Hematopoietic multipotent progenitor cell (in vitro differentiated cells): ENCODE results near the gene OPHN1. TPM values are rescaled to one million over a fixed set of nuclear protein-coding genes. Genes with fewer than 3 reads are reported as not detected.
A peak's percentile ranks its signal among the peaks of the same experiment; 100 is the strongest.
"Not testable (repeated sequence)": the region's sequence is repeated elsewhere in the genome, so short reads cannot be mapped to it uniquely, and the experiment has no call there.

ENCODE experiments used
- DNase-seq, 3 donors: peaks; one replicate each; pipeline ENCODE4 v3.0.0-alpha.2; 2011 to 2015; ENCODE audit warnings: low read depth in 2 of 3, low spot score in 2 of 3
- total RNA-seq: library from RNA; depleted of rRNA; stranded (reverse); fragments of >200 nt; gene quantifications from one replicate; pipeline ENCODE4 v1.2.3, GENCODE V29; 2012

OPHN1 gene
- total RNA-seq, 1 donor = 2.4 TPM

DNA sequence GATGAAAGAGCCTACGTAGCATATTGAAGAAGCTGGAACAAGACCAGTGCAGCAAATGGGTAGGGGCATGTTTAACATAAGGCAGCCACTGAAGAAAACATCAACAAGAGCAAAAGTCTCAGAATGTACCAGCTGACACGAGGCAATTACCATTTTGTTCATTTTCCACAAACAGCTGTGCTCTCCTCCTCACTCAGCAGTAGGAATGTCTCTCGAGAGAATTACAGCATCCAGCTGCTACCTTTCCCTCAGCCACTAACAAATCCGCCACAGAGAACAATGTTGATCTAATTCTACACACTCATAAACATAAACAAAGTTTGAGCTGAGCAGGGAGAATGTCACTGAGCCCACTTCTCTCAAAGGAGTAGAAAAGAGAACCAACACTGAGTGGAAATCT lies 68.0 kb downstream of the OPHN1 start:
- no peak for DNase-seq

DNA sequence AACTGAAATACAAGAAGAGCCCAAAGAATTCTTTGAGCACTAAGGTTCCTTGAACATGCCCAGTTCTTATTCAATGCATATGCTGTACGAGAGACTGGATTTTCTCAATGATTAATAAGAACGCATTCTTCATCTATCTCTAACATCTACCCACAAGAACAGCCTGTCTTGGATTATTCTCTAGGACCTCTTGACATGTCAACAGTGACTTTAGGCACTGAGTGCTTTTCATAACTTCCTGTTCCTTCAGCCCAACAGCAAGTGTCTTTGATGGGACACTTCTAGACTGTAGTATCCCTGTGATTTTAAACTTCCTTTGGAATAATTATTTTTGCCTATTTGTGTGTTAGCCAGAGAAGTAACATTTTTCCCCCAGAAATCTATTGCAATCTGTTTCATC lies 69.3 kb downstream of the OPHN1 start:
- DNase-seq = no peak

DNA sequence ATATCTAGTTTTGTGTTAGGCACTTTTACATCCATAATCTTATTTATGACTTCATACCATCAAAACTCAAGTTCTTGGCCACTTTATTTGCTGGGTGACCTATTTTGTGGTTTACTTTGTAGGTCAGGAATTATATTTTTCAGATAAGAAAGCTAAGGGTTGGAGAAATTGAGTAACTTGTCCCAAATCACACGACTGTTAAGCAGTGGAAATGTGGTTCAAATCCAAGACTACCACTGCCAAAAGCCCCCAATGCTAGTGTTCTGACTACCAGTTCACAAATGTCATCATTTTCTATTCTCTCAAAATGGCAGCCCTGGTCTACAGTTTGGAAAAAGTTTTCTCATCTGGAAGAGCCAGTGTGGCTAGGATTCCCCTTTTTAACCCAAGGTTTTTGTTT lies 74.6 kb downstream of the OPHN1 start:
- DNase-seq = no peak

DNA sequence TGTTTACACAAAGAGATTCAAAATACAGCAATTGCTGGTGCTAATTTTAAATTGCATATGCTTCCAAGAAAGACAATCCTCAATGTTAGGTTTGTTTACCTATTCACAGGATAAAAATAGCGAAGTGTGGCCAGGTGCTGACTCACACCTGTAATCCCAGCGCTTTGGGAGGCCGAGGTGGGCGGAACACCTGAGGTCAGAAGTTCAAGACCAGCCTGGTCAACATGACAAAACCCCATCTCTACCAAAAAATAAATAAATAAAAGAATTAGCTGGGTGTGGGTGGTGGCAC lies 77.7 kb downstream of the OPHN1 start:
- DNase-seq = no peak

GRCh38 chrX:68354879-68355628 lies 78.2 kb downstream of the OPHN1 start:
- DNase-seq = no peak

GRCh38 chrX:68345025-68345424 lies 88.3 kb downstream of the OPHN1 start:
- no peak for DNase-seq

DNA sequence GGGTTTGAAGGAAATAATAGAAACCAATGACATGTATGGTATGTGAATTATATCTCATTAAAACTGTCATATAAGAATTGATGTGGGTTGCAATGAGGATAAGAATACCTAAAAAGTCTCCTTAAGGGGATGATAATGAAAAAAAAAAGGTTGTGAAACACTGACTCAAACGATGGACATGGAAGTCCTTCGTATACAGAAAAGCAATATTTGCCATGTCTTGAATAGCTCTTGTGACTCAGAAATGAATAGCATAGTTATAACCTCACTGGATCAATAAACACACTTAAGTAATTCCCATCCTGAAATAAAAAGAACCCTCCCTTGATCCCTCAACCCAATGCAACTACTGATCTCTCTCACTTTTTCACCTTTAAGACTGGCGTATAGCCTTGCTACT lies 89.7 kb downstream of the OPHN1 start:
- DNase-seq = no peak

GRCh38 chrX:68332201-68332731 lies 101.0 kb downstream of the OPHN1 start:
- no peak for DNase-seq

DNA sequence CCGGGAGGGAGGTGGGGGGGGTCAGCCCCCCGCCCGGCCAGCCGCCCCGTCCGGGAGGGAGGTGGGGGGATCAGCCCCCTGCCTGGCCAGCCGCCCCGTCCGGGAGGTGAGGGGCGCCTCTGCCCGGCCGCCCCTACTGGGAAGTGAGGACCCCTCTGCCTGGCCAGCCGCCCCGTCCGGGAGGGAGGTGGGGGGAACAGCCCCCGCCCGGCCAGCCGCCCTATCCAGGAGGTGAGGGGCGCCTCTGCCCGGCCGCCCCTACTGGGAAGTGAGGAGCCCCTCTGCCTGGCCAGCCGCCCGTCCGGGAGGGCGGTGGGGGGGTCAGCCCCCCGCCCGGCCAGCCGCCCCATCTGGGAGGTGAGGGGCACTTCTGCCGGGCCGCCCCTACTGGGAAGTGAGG lies 106.5 kb downstream of the OPHN1 start:
- not testable (repeated sequence) for DNase-seq

- DNase-seq = peak in 2 of 3 donors; percentile 0 to 22
These were observed 125.5 kb downstream of the OPHN1 start for GRCh38 chrX:68307769-68308168.

DNA sequence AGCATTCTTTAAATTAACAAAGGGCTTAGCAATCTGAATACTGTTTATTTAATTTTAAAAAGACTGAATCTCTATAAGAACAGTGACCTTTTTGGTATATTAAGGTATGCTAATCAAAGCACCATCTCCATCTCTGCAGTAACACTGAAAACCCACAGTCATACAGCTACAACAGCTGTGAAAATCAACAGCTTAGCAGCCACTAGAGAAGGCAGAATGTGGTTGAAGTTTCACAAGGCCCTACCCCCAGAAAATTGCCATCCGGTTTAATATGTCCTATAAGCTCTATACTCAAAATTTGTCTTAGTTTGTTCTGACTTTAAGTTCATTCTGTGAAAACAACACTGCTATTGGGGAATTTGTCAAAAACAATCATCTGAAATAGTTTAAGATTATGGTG lies 128.7 kb downstream of the OPHN1 start:
- DNase-seq = no peak

- DNase-seq = no peak
These were observed 133.4 kb downstream of the OPHN1 start for GRCh38 chrX:68299898-68300297.

DNA sequence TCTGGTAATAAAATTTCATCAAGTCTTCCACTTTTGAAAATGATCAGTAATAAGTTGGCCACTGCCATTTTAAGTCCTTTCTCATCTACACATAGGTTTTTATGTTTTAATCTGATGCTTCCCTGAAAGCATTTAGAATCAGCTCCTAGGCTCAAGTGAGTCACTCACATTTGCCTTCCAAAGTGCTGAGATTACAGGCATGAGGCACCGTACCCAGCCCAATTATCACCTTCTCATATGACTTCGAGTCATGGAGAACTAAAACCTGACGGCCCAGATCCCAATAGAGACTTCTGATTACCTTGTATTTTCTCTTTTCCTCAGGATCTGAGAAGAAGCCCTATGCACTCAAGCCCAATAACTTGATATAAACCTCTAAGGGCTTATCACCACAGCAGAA lies 140.8 kb downstream of the OPHN1 start:
- no peak for DNase-seq

- no peak for DNase-seq
These were observed 145.2 kb downstream of the OPHN1 start for GRCh38 chrX:68288127-68288526.

- no peak for DNase-seq
These were observed 145.9 kb downstream of the OPHN1 start for GRCh38 chrX:68287419-68287818.

GRCh38 chrX:68286980-68287379 lies 146.3 kb downstream of the OPHN1 start:
- DNase-seq = no peak

DNA sequence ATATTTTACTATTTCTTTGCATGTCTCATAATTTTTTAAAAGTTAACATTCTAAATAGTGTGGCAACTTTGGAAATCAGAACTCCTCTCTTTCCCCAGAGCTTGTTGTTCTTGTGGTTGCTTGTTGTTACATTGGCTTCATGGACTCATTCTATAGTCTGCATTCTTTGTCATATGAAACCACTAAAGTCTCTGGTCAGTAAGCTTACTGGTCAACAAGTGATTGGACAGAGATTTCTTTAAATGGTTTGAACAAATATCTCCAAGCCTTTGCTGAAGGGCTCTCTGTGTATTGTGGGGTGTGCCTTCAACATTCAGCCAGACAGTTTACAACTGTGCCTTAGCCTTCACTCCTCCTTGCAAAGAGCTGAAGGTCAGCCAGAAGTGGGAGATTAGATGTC lies 147.2 kb downstream of the OPHN1 start:
- DNase-seq = no peak

DNA sequence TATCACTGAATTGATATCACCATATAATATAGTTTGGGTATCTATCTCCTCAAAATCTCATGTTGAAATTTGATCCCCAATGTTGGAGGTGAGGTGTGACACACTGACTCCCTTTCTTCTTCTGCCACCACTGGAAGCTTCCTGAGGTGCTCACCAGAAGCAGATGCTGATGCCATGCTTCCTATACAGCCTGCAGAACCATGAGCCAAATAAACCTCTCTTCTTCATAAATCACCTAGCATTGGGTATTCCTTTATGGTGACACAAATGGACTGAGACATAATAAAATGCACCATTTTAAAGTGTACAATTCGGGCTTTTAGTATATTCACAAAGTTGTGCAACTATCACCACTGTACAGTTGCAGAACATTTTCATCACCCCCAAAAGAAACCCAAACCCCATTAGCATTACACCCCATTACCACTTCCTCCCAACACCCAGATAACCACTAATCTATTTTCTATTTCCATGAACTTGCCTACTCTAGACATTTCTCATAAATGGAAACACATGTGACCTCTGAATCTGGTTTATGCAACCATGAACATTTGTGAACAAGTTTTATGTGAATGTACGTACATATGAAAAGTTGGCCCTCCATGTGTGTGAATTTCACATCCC lies 148.9 kb downstream of the OPHN1 start:
- DNase-seq = no peak

DNA sequence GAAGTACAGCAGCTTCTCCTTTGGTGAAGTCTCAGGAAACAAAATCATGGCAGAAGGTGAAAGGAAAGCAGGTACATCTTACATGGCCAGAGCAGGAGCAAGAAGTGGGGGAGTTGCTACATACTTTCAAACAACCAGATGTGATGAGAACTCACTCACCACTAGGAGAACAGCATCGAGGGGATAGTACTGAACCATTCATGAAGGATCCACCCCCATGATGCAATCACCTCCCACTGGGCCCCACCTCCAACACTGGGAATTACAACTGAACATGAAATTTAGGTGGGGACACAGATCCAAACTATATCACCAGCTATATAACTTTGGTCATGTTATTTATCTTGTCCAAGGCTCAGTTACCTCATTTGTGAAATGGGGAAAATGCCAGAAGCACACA lies 159.4 kb downstream of the OPHN1 start:
- no peak for DNase-seq

- not testable (repeated sequence) for DNase-seq
These were observed 168.5 kb downstream of the OPHN1 start for GRCh38 chrX:68264793-68265192.

DNA sequence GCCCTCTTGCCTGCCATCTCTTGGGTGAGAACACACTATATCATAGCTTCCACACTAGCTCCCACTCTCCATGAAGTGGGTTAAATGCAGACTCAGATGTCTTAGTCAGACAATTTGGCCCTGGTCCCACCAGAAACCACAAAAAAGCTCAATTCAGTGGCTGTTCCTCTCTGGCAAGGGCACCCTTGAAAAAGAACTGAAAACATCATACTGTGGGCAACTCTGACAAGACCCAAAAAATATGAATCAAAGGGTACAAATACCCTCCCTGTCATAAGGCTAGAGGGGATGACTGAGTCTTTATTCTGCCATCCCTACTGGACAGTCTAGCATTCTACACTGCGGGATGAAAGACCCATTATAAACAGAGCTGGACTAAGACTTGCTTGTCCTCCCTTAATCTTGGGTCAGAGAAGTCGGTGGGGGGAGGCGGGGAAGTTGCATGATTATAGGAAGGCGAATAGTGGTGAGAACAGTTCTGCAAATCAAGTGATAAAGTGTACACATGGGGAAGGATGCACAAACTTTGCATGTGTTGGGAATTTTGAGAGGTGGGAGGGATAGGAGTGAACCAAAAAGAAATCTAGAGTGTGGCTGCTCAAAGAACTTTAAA lies 172.1 kb downstream of the OPHN1 start:
- DNase-seq = peak in 2 of 3 donors; percentile 30 to 69

- no peak for DNase-seq
These were observed 176.3 kb downstream of the OPHN1 start for GRCh38 chrX:68256990-68257389.
